GM12878 (cell line): ENCODE results near the gene NAALADL2. TPM values are rescaled to one million over a fixed set of nuclear protein-coding genes. Genes with fewer than 3 reads are reported as not detected.
"Not testable (repeated sequence)": the region's sequence is repeated elsewhere in the genome, so short reads cannot be mapped to it uniquely, and the experiment has no call there.

ENCODE experiments used
- ATAC-seq: fragments of 200-7000 bp; cut with Tn5 transposase; 3 replicates; pipeline ENCODE4 v1.9.1; 2020; ENCODE audit warnings: mild to moderate bottlenecking, moderate library complexity
- BruUV-seq: library from RNA; stranded (reverse); fragments of 400-500 nt; replicated peaks from 2 replicates; lab custom pipeline; 2021; lab: Mats Ljungman, UMichigan
- CTCF ChIA-PET: fragments of 300-600 bp; sonication (Branson Sonifier 250); formaldehyde crosslinking; extraction: SDS; loops from one replicate; lab custom pipeline; 2021; ENCODE audit warnings: inconsistent platforms; lab: Yijun Ruan, JAX
- POLR2A ChIA-PET: fragments of 350-600 bp; formaldehyde crosslinking; extraction: SDS; loops from one replicate; lab custom pipeline; 2021; ENCODE audit warnings: inconsistent platforms; lab: Charles Lee
- RAD21 ChIA-PET: fragments of 300-600 bp; sonication (Branson Sonifier 250); formaldehyde crosslinking; loops from one replicate; lab custom pipeline; 2023; ENCODE audit warnings: antibody characterized with exemption; ENCODE audit not compliant: unreplicated experiment; lab: Charles Lee
- SMC1A ChIA-PET: fragments of 300-600 bp; sonication (Branson Sonifier 250); formaldehyde crosslinking; loops from one replicate; lab custom pipeline; 2023; ENCODE audit not compliant: unreplicated experiment, uncharacterized antibody; lab: Charles Lee
- DNase-seq: peaks from one replicate; pipeline ENCODE4 v3.0.0-alpha.2; 2011; ENCODE audit warnings: low read depth, low spot score
- FAIRE-seq: peaks from 3 replicates; lab custom pipeline; 2011; peaks lifted over from hg19 to GRCh38; lab: Jason Lieb, UNC
- H2AFZ ChIP-seq: 2 replicates; pipeline ENCODE4 v1.6.0; 2011; ENCODE audit warnings: low read depth, low read length, control low read depth; ENCODE audit not compliant: control insufficient read depth
- H3K27ac ChIP-seq: 2 replicates; pipeline ENCODE4 v1.5.1; 2011; ENCODE audit warnings: control low read depth; ENCODE audit not compliant: control insufficient read depth, insufficient read depth
- H3K27me3 ChIP-seq, 2 experiments: replicated peaks in 1 of 2; 2 replicates each; pipeline versions ENCODE4 v1.6.0 to v1.6.1; 2011; ENCODE audit warnings: low read length in 1 of 2; ENCODE audit not compliant: control insufficient read depth in 2 of 2, insufficient read depth in 2 of 2
- H3K36me3 ChIP-seq, 2 experiments: 2 replicates each; pipeline ENCODE4 v1.5.1; 2011; ENCODE audit warnings: low read length in 1 of 2; ENCODE audit not compliant: control insufficient read depth in 2 of 2, insufficient read depth in 2 of 2
- H3K4me1 ChIP-seq: 2 replicates; pipeline ENCODE4 v1.6.1; 2011; ENCODE audit warnings: mild to moderate bottlenecking, low read length, moderate library complexity, mixed read lengths; ENCODE audit not compliant: control insufficient read depth, insufficient read depth
- H3K4me2 ChIP-seq: 2 replicates; pipeline ENCODE4 v1.6.0; 2011; ENCODE audit warnings: control low read depth; ENCODE audit not compliant: control insufficient read depth, insufficient read depth
- H3K4me3 ChIP-seq: fragments of 200-600 bp; sonication (generic); 2 replicates; pipeline ENCODE4 v1.5.1; 2016
- H3K79me2 ChIP-seq: 2 replicates; pipeline ENCODE4 v1.6.0; 2011; ENCODE audit warnings: low read length; ENCODE audit not compliant: control insufficient read depth, insufficient read depth
- H3K9ac ChIP-seq: 2 replicates; pipeline ENCODE4 v1.8.0; 2011; ENCODE audit warnings: low read length, control low read depth, mixed read lengths; ENCODE audit not compliant: control insufficient read depth, insufficient read depth
- H3K9me3 ChIP-seq: replicated peaks from 3 replicates; pipeline ENCODE4 v1.5.1; 2011; ENCODE audit warnings: mild to moderate bottlenecking, low read length; ENCODE audit not compliant: control insufficient read depth, insufficient read depth
- H4K20me1 ChIP-seq: 2 replicates; pipeline ENCODE4 v1.6.0; 2011; ENCODE audit not compliant: control insufficient read depth, insufficient read depth
- CUX1 ChIP-seq: IDR thresholded peaks from 2 replicates; pipeline ENCODE4 v1.6.1; 2012; ENCODE audit warnings: improper control_type of control experiment, low read depth, low read length; ENCODE audit not compliant: insufficient replicate concordance
- IRF3 ChIP-seq: fragments of 450-650 bp; IDR thresholded peaks from 2 replicates; pipeline ENCODE4 v1.6.1; 2014; ENCODE audit warnings: mild to moderate bottlenecking
- KDM1A ChIP-seq: fragments of 200-600 bp; sonication (generic); IDR thresholded peaks from 2 replicates; pipeline ENCODE4 v1.6.1; 2016; ENCODE audit warnings: borderline replicate concordance
- KLF5 ChIP-seq: fragments of 450-650 bp; IDR thresholded peaks from 2 replicates; pipeline ENCODE4 v1.6.1; 2014; ENCODE audit warnings: mild to moderate bottlenecking; ENCODE audit not compliant: partially characterized antibody
- MTA3 ChIP-seq: IDR thresholded peaks from 2 replicates; pipeline ENCODE4 v1.6.1; 2012; ENCODE audit warnings: low read length, inconsistent platforms, borderline replicate concordance
- NKRF ChIP-seq: fragments of 450-650 bp; conservative IDR thresholded peaks from 2 replicates; pipeline ENCODE4 v1.6.1; 2017; ENCODE audit warnings: mild to moderate bottlenecking, moderate library complexity
- NR2F1 ChIP-seq: fragments of 450-650 bp; conservative IDR thresholded peaks from 2 replicates; pipeline ENCODE4 v1.6.1; 2017; ENCODE audit warnings: mild to moderate bottlenecking
- NRF1 ChIP-seq: conservative IDR thresholded peaks from 2 replicates; pipeline ENCODE4 v1.6.1; 2011; ENCODE audit warnings: mild to moderate bottlenecking, low read depth, low read length, improper control_type of control experiment
- PAX8 ChIP-seq: fragments of 450-650 bp; IDR thresholded peaks from 2 replicates; pipeline ENCODE4 v1.6.1; 2017; ENCODE audit warnings: mild to moderate bottlenecking, moderate library complexity
- POU2F2 ChIP-seq: IDR thresholded peaks from 3 replicates; pipeline ENCODE4 v1.6.1; 2011; ENCODE audit warnings: low read depth, mild to moderate bottlenecking, low read length, borderline replicate concordance
- RB1 ChIP-seq: fragments of 450-650 bp; formaldehyde crosslinking; IDR thresholded peaks from 2 replicates; pipeline ENCODE4 v1.6.1; 2017; ENCODE audit warnings: mild to moderate bottlenecking, borderline replicate concordance
- RFX5 ChIP-seq: IDR thresholded peaks from 2 replicates; pipeline ENCODE4 v1.6.1; 2011; ENCODE audit warnings: low read depth, low read length, improper control_type of control experiment
- SKIL ChIP-seq: fragments of 450-650 bp; IDR thresholded peaks from 2 replicates; pipeline ENCODE4 v1.6.1; 2017; ENCODE audit warnings: mild to moderate bottlenecking, low read depth, inconsistent platforms; ENCODE audit not compliant: poor library complexity, severe bottlenecking
- SMC3 ChIP-seq: IDR thresholded peaks from 2 replicates; pipeline ENCODE4 v1.6.1; 2011; ENCODE audit warnings: low read length, improper control_type of control experiment, borderline replicate concordance
- WGBS: methylation state at CpG from one replicate; pipeline ENCODE4 v1.1.6; 2016; ENCODE audit warnings: low lambda C conversion rate; ENCODE audit not compliant: insufficient replicate concordance, insufficient coverage; ENCODE audit errors: missing lambda C conversion rate; 5-methylcytosine and 5-hydroxymethylcytosine counted together
- in situ Hi-C: fragments of 300-500 bp; cut with MboI; formaldehyde crosslinking; loops from 9 replicates; pipeline ENCODE4 v1.14.3; 2018; ENCODE audit warnings: mixed read lengths
- intact Hi-C: fragments of 100-400 bp; cut with micrococcal nuclease; formaldehyde crosslinking; loops from one replicate; pipeline ENCODE4 v1.14.2; 2022; ENCODE audit not compliant: unreplicated experiment
- polyA plus RNA-seq, 11 experiments: library from polyadenylated mRNA; depleted of rRNA in 4 of 11; unstranded in 6 of 11; stranded (reverse) in 5 of 11; fragments of >200 nt; fragmentation: Nextera tagmentation in 4 of 11; fragmentation: Illumina TruSeq in 1 of 11; extraction: Ambion mirVana in 4 of 11; extraction: Trizol in 1 of 11; gene quantifications; 1 replicate in 1 of 11; 2 replicates in 10 of 11; pipeline versions ENCODE4 v1.2.1 to v1.2.3, GENCODE V29; 2011 to 2016; ENCODE audit warnings: inconsistent platforms in 2 of 11, missing spikeins in 2 of 11, low read depth in 1 of 11
- total RNA-seq, 4 experiments: library from RNA; depleted of rRNA in 3 of 4; stranded (reverse); fragments of >200 nt in 3 of 4; fragmentation: Illumina TruSeq in 1 of 4; extraction: Trizol in 1 of 4; gene quantifications; 2 replicates each; pipeline versions ENCODE4 v1.2.1 to v1.2.3, GENCODE V29; 2013 to 2021

NAALADL2 gene
- total and polyA plus RNA-seq, 10 of the 15 experiments (the other 5 are each of a cell fraction or from before 2014, with no cell fraction given), result 0.06 to 10.8 (median 0.46) TPM

GRCh38 chr3:175778994-175779393 lies 919.9 kb downstream of the NAALADL2 start (continued):
- TF ChIP-seq CUX1 (no peak), IRF3 (no peak), SKIL (no peak), NRF1 (no peak), POU2F2 (no peak), MTA3 (no peak), RFX5 (no peak), NKRF (no peak), SMC3 (no peak), KDM1A (no peak), PAX8 (no peak), RB1 (no peak), KLF5 (no peak), NR2F1 (no peak)

GRCh38 chr3:175787109-175787508 lies 928.0 kb downstream of the NAALADL2 start:
- SMC1A ChIA-PET, RAD21 ChIA-PET, H3K9me3 ChIP-seq, H3K4me2 ChIP-seq, H2AFZ ChIP-seq, H4K20me1 ChIP-seq, H3K36me3 ChIP-seq, DNase-seq, ATAC-seq, POLR2A ChIA-PET, in situ Hi-C loops, FAIRE-seq, H3K9ac ChIP-seq, CTCF ChIA-PET, H3K4me1 ChIP-seq, H3K79me2 ChIP-seq, H3K4me3 ChIP-seq, H3K27me3 ChIP-seq, intact Hi-C loops, BruUV-seq, H3K27ac ChIP-seq: not testable (repeated sequence)
- 45% methylated on average over 8 of the region's 16 CpGs for WGBS
